Stimulated activated effector memory CD8-positive, alpha-beta T cell treated with anti-CD3 and anti-CD28 coated beads, Interleukin-12 subunit alpha, Interleukin-12 subunit beta, amount 100 ng/mL, for 72 hours (primary cell): Measurements from ENCODE around the gene ARFRP1.
"Not testable (repeated sequence)": the region's sequence is repeated elsewhere in the genome, so short reads cannot be mapped to it uniquely, and the experiment has no call there.

Experiments used
- ATAC-seq: fragments of 150-1000 bp; cut with Tn5 transposase; 2 replicates; pipeline ENCODE4 v1.10.0; 2021
- DNase-seq, 2 donors: peaks; one replicate each; pipeline ENCODE4 v3.0.0; 2021 to 2022; ENCODE audit warnings: low spot score in 2 of 2
- H3K27ac Mint-ChIP-seq: one replicate; pipeline ENCODE4 v1.8.0; 2022; ENCODE audit warnings: mild to moderate bottlenecking, mixed read lengths
- H3K36me3 Mint-ChIP-seq: one replicate; pipeline ENCODE4 v1.8.0; 2022; ENCODE audit warnings: mild to moderate bottlenecking, mixed read lengths
- H3K4me1 Mint-ChIP-seq: one replicate; pipeline ENCODE4 v1.8.0; 2022; ENCODE audit warnings: mixed read lengths
- H3K4me3 Mint-ChIP-seq: one replicate; pipeline ENCODE4 v1.8.0; 2022; ENCODE audit warnings: mild to moderate bottlenecking, mixed read lengths
- H3K9me3 Mint-ChIP-seq: one replicate; pipeline ENCODE4 v1.8.0; 2022; ENCODE audit warnings: mixed read lengths

ARFRP1 gene

GRCh38 chr20:63671695-63672094 is 36.1 kb downstream of the ARFRP1 start:
- not testable (repeated sequence) for H3K9me3 Mint-ChIP-seq, H3K4me1 Mint-ChIP-seq, H3K4me3 Mint-ChIP-seq, DNase-seq, H3K27ac Mint-ChIP-seq, ATAC-seq
- peaks cover 59% of the 10 kb centered on the region for H3K36me3 Mint-ChIP-seq

- H3K36me3 Mint-ChIP-seq = peaks cover 38% of the 10 kb centered on the region
- H3K4me1 Mint-ChIP-seq = peaks cover 5% of the 10 kb centered on the region
- ATAC-seq = no peak
- no peak overlapping the region for H3K4me3 Mint-ChIP-seq
- no peak for DNase-seq
- H3K9me3 Mint-ChIP-seq = no peaks in the 10 kb centered on the region
- H3K27ac Mint-ChIP-seq = no peak overlapping the region
Measured at GRCh38 chr20:63668351-63668750, 39.4 kb downstream of the ARFRP1 start.

- H3K36me3 Mint-ChIP-seq = peaks cover 38% of the 10 kb centered on the region
- DNase-seq = no peak
- peaks cover 5% of the 10 kb centered on the region for H3K4me1 Mint-ChIP-seq
- H3K9me3 Mint-ChIP-seq = no peaks in the 10 kb centered on the region
- H3K27ac Mint-ChIP-seq = no peak overlapping the region
- no peak for ATAC-seq
- H3K4me3 Mint-ChIP-seq = no peak overlapping the region
Measured at GRCh38 chr20:63667858-63668257, 39.9 kb downstream of the ARFRP1 start.

GRCh38 chr20:63665708-63666107 is 42.1 kb downstream of the ARFRP1 start:
- H3K9me3 Mint-ChIP-seq = no peaks in the 10 kb centered on the region

GRCh38 chr20:63664861-63665594 is 42.7 kb downstream of the ARFRP1 start:
- no peaks in the 10 kb centered on the region for H3K9me3 Mint-ChIP-seq
- no peak overlapping the region for H3K4me3 Mint-ChIP-seq
- no peak for DNase-seq
- peak overlapping the region; percentile 54 for H3K27ac Mint-ChIP-seq
- no peak for ATAC-seq
- H3K4me1 Mint-ChIP-seq = peaks cover 10% of the 10 kb centered on the region
- peaks cover 53% of the 10 kb centered on the region for H3K36me3 Mint-ChIP-seq

More at GRCh38 chr20:63665708-63666107, 42.1 kb downstream of the ARFRP1 start:
- H3K4me3 Mint-ChIP-seq = no peak overlapping the region
- ATAC-seq (no peak), DNase-seq (no peak)
- H3K36me3 Mint-ChIP-seq = peaks cover 54% of the 10 kb centered on the region
- peaks cover 10% of the 10 kb centered on the region for H3K4me1 Mint-ChIP-seq
- H3K27ac Mint-ChIP-seq = peak overlapping the region; percentile 56

- no peak for DNase-seq
- H3K4me3 Mint-ChIP-seq = no peak overlapping the region
- ATAC-seq = peak; percentile 20
- H3K27ac Mint-ChIP-seq = no peak overlapping the region
- no peaks in the 10 kb centered on the region for H3K9me3 Mint-ChIP-seq
- peaks cover 16% of the 10 kb centered on the region for H3K4me1 Mint-ChIP-seq
- peaks cover 59% of the 10 kb centered on the region for H3K36me3 Mint-ChIP-seq
Measured at GRCh38 chr20:63664143-63664851, 43.5 kb downstream of the ARFRP1 start.

- no peak for ATAC-seq
- H3K4me1 Mint-ChIP-seq = peaks cover 21% of the 10 kb centered on the region
- peaks cover 52% of the 10 kb centered on the region for H3K36me3 Mint-ChIP-seq
- no peak overlapping the region for H3K27ac Mint-ChIP-seq
- no peaks in the 10 kb centered on the region for H3K9me3 Mint-ChIP-seq
- DNase-seq = no peak
- H3K4me3 Mint-ChIP-seq = no peak overlapping the region
Measured at GRCh38 chr20:63663332-63664066, 44.3 kb downstream of the ARFRP1 start.

- Mint-ChIP-seq H3K9me3 (no peaks in the 10 kb centered on the region), H3K36me3 (peaks cover 52% of the 10 kb centered on the region), H3K4me3 (no peak overlapping the region), H3K27ac (no peak overlapping the region), H3K4me1 (peaks cover 22% of the 10 kb centered on the region)
- ATAC-seq (no peak), DNase-seq (no peak)
Measured at GRCh38 chr20:63662813-63663189, 45.0 kb downstream of the ARFRP1 start.

- Mint-ChIP-seq H3K9me3 (no peaks in the 10 kb centered on the region), H3K36me3 (peaks cover 46% of the 10 kb centered on the region), H3K27ac (no peak overlapping the region)
Measured at GRCh38 chr20:63661959-63662812, 45.6 kb downstream of the ARFRP1 start.

GRCh38 chr20:63661108-63661507 is 46.7 kb downstream of the ARFRP1 start:
- Mint-ChIP-seq H3K27ac (no peak overlapping the region), H3K36me3 (peaks cover 40% of the 10 kb centered on the region), H3K9me3 (no peaks in the 10 kb centered on the region), H3K4me3 (no peak overlapping the region), H3K4me1 (peaks cover 26% of the 10 kb centered on the region)
- DNase-seq (no peak), ATAC-seq (no peak)

More at GRCh38 chr20:63661959-63662812, 45.6 kb downstream of the ARFRP1 start:
- ATAC-seq = no peak
- DNase-seq = no peak
- Mint-ChIP-seq H3K4me1 (peaks cover 26% of the 10 kb centered on the region), H3K4me3 (no peak overlapping the region)

- Mint-ChIP-seq H3K4me3 (no peak overlapping the region), H3K27ac (no peak overlapping the region), H3K4me1 (peaks cover 26% of the 10 kb centered on the region), H3K36me3 (peaks cover 36% of the 10 kb centered on the region), H3K9me3 (no peaks in the 10 kb centered on the region)
- no peak for ATAC-seq
- DNase-seq = no peak
Measured at GRCh38 chr20:63660622-63661021, 47.2 kb downstream of the ARFRP1 start.

- peaks cover 26% of the 10 kb centered on the region for H3K4me1 Mint-ChIP-seq
- not testable (repeated sequence) for H3K9me3 Mint-ChIP-seq, ATAC-seq, DNase-seq, H3K27ac Mint-ChIP-seq
- H3K4me3 Mint-ChIP-seq = peak overlapping the region; percentile 94
- peaks cover 36% of the 10 kb centered on the region for H3K36me3 Mint-ChIP-seq
Measured at GRCh38 chr20:63660174-63660573, 47.6 kb downstream of the ARFRP1 start.

GRCh38 chr20:63659370-63659769 is 48.4 kb downstream of the ARFRP1 start:
- ATAC-seq (no peak), DNase-seq (no peak)
- Mint-ChIP-seq H3K4me1 (peaks cover 33% of the 10 kb centered on the region), H3K36me3 (peaks cover 36% of the 10 kb centered on the region), H3K9me3 (no peaks in the 10 kb centered on the region), H3K4me3 (peak overlapping the region; percentile 94), H3K27ac (no peak overlapping the region)

GRCh38 chr20:63658749-63659187 is 49.0 kb downstream of the ARFRP1 start:
- Mint-ChIP-seq H3K4me3 (peak overlapping the region; percentile 94), H3K9me3 (no peaks in the 10 kb centered on the region), H3K36me3 (peaks cover 36% of the 10 kb centered on the region), H3K4me1 (peaks cover 39% of the 10 kb centered on the region), H3K27ac (peak overlapping the region; percentile 96)
- DNase-seq (no peak), ATAC-seq (peak; percentile 14)
